ENCODE measurements around the gene BTC.

Gene BTC

GRCh38 chr4:74742185-74742584 is 52.1 kb downstream of the BTC start:
- H3K9ac ChIP-seq (ENCODE audit: low read length): no peak overlapping the region
- H4K5ac ChIP-seq (ENCODE audit: low read length): no peak overlapping the region
- H3K4ac ChIP-seq (ENCODE audit: low read depth, low read length): no peak overlapping the region
- H3K27ac ChIP-seq (ENCODE audit: low read depth, low read length): no peak overlapping the region
- no peaks in the 10 kb centered on the region for H3K36me3 ChIP-seq (ENCODE audit: control insufficient read depth, insufficient read depth, low read length)
- no peaks in the 10 kb centered on the region for H3K79me1 ChIP-seq (ENCODE audit: low read length)
- H3K4me2 ChIP-seq (ENCODE audit: low read length): no peak overlapping the region
- H2BK5ac ChIP-seq (ENCODE audit: low read length): no peak overlapping the region
- no peak overlapping the region for H2BK120ac ChIP-seq (ENCODE audit: low read depth, low read length)
- no peak overlapping the region for H3K56ac ChIP-seq (ENCODE audit: low read length)
- no peak overlapping the region for H3K23ac ChIP-seq (ENCODE audit: low read length)
- H3K4me3 ChIP-seq (ENCODE audit: low read length): no peak overlapping the region
- H2BK15ac ChIP-seq (replicated peaks; ENCODE audit: low read depth): no peak overlapping the region
- H3K4me1 ChIP-seq (ENCODE audit: control insufficient read depth, low read depth, low read length): no peaks in the 10 kb centered on the region
- H4K8ac ChIP-seq (ENCODE audit: low read depth, low read length): no peak overlapping the region
- no peak for DNase-seq
- no peaks in the 10 kb centered on the region for H3K27me3 ChIP-seq (ENCODE audit: insufficient read depth, low read length, poor library complexity)
- no peak overlapping the region for H3K18ac ChIP-seq (ENCODE audit: low read length)
- no CpG with 5 or more reads among the region's 1 CpG for WGBS (ENCODE audit: extremely low coverage, insufficient coverage, low lambda C conversion rate)
- H3K79me2 ChIP-seq (ENCODE audit: control insufficient read depth, insufficient read depth, low read length): no peaks in the 10 kb centered on the region
- H2AK5ac ChIP-seq (ENCODE audit: low read length): no peak overlapping the region

GRCh38 chr4:74738464-74739143 is 55.7 kb downstream of the BTC start:
- WGBS (ENCODE audit: extremely low coverage, insufficient coverage, low lambda C conversion rate): no CpG with 5 or more reads among the region's 3 CpGs
- Histone ChIP-seq H2BK120ac (ENCODE audit: low read depth, low read length) (no peak overlapping the region), H3K9ac (ENCODE audit: low read length) (no peak overlapping the region), H2BK15ac (replicated peaks; ENCODE audit: low read depth) (no peak overlapping the region), H3K4me1 (ENCODE audit: control insufficient read depth, low read depth, low read length) (no peaks in the 10 kb centered on the region), H4K8ac (ENCODE audit: low read depth, low read length) (no peak overlapping the region), H3K56ac (ENCODE audit: low read length) (no peak overlapping the region), H3K4me2 (ENCODE audit: low read length) (no peak overlapping the region), H2BK5ac (ENCODE audit: low read length) (no peak overlapping the region), H4K5ac (ENCODE audit: low read length) (no peak overlapping the region), H2AK5ac (ENCODE audit: low read length) (no peak overlapping the region), H3K79me1 (ENCODE audit: low read length) (no peaks in the 10 kb centered on the region), H3K23ac (ENCODE audit: low read length) (no peak overlapping the region), H3K4ac (ENCODE audit: low read depth, low read length) (no peak overlapping the region), H3K27me3 (ENCODE audit: insufficient read depth, low read length, poor library complexity) (no peaks in the 10 kb centered on the region), H3K4me3 (ENCODE audit: low read length) (no peak overlapping the region), H3K79me2 (ENCODE audit: control insufficient read depth, insufficient read depth, low read length) (no peaks in the 10 kb centered on the region), H3K36me3 (ENCODE audit: control insufficient read depth, insufficient read depth, low read length) (no peaks in the 10 kb centered on the region), H3K18ac (ENCODE audit: low read length) (no peak overlapping the region), H3K27ac (ENCODE audit: low read depth, low read length) (no peak overlapping the region)
- no peak for DNase-seq

- H3K79me2 ChIP-seq (ENCODE audit: control insufficient read depth, insufficient read depth, low read length): no peaks in the 10 kb centered on the region
- H3K9ac ChIP-seq (ENCODE audit: low read length): no peak overlapping the region
- no peaks in the 10 kb centered on the region for H3K27me3 ChIP-seq (ENCODE audit: insufficient read depth, low read length, poor library complexity)
- no peak for DNase-seq
- no CpG with 5 or more reads among the region's 2 CpGs for WGBS (ENCODE audit: extremely low coverage, insufficient coverage, low lambda C conversion rate)
- H3K79me1 ChIP-seq (ENCODE audit: low read length): no peaks in the 10 kb centered on the region
- H3K27ac ChIP-seq (ENCODE audit: low read depth, low read length): no peak overlapping the region
- no peak overlapping the region for H2BK5ac ChIP-seq (ENCODE audit: low read length)
- no peaks in the 10 kb centered on the region for H3K36me3 ChIP-seq (ENCODE audit: control insufficient read depth, insufficient read depth, low read length)
- no peak overlapping the region for H2AK5ac ChIP-seq (ENCODE audit: low read length)
- H3K4me2 ChIP-seq (ENCODE audit: low read length): no peak overlapping the region
- no peak overlapping the region for H4K5ac ChIP-seq (ENCODE audit: low read length)
- no peak overlapping the region for H3K23ac ChIP-seq (ENCODE audit: low read length)
- H2BK120ac ChIP-seq (ENCODE audit: low read depth, low read length): no peak overlapping the region
- no peak overlapping the region for H3K4me3 ChIP-seq (ENCODE audit: low read length)
- H3K4ac ChIP-seq (ENCODE audit: low read depth, low read length): no peak overlapping the region
- H3K18ac ChIP-seq (ENCODE audit: low read length): no peak overlapping the region
- no peak overlapping the region for H3K56ac ChIP-seq (ENCODE audit: low read length)
- no peak overlapping the region for H4K8ac ChIP-seq (ENCODE audit: low read depth, low read length)
- H3K4me1 ChIP-seq (ENCODE audit: control insufficient read depth, low read depth, low read length): no peaks in the 10 kb centered on the region
- no peak overlapping the region for H2BK15ac ChIP-seq (replicated peaks; ENCODE audit: low read depth)
Measured at GRCh38 chr4:74734995-74735394, 59.3 kb downstream of the BTC start.

GRCh38 chr4:74733756-74734155 is 60.6 kb downstream of the BTC start:
- Histone ChIP-seq H3K18ac (ENCODE audit: low read length) (no peak overlapping the region), H3K27ac (ENCODE audit: low read depth, low read length) (no peak overlapping the region), H3K9ac (ENCODE audit: low read length) (no peak overlapping the region), H3K4me2 (ENCODE audit: low read length) (no peak overlapping the region), H4K8ac (ENCODE audit: low read depth, low read length) (no peak overlapping the region), H2AK5ac (ENCODE audit: low read length) (no peak overlapping the region), H3K36me3 (ENCODE audit: control insufficient read depth, insufficient read depth, low read length) (no peaks in the 10 kb centered on the region), H3K79me2 (ENCODE audit: control insufficient read depth, insufficient read depth, low read length) (no peaks in the 10 kb centered on the region), H3K79me1 (ENCODE audit: low read length) (no peaks in the 10 kb centered on the region), H3K4me3 (ENCODE audit: low read length) (no peak overlapping the region), H3K27me3 (ENCODE audit: insufficient read depth, low read length, poor library complexity) (no peaks in the 10 kb centered on the region), H2BK15ac (replicated peaks; ENCODE audit: low read depth) (no peak overlapping the region), H2BK5ac (ENCODE audit: low read length) (no peak overlapping the region), H3K4ac (ENCODE audit: low read depth, low read length) (no peak overlapping the region), H3K56ac (ENCODE audit: low read length) (no peak overlapping the region), H4K5ac (ENCODE audit: low read length) (no peak overlapping the region), H2BK120ac (ENCODE audit: low read depth, low read length) (no peak overlapping the region), H3K23ac (ENCODE audit: low read length) (no peak overlapping the region), H3K4me1 (ENCODE audit: control insufficient read depth, low read depth, low read length) (no peaks in the 10 kb centered on the region)
- DNase-seq: peak; percentile 33
- WGBS (ENCODE audit: extremely low coverage, insufficient coverage, low lambda C conversion rate): no CpG with 5 or more reads among the region's 1 CpG

DNA sequence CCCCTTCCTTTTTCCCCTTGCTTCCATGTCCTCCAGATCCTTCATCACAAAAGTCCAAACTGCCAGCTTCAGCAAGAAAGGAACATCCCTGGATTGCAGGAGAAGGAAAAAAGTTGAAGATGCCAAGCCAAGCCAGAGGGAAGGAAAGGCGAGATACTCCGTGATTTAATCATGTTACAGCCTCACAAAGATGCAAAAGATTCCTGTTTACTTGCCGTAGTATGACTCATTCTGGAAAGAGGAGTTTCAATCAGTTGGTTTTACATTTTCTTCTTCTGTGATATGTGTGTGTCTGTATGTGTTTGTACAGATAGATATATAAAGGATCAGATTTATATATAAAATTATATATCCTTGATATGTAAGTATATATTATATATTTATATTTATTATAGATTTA is 69.3 kb downstream of the BTC start:
- Histone ChIP-seq H3K4me2 (ENCODE audit: low read length) (no peak overlapping the region), H3K18ac (ENCODE audit: low read length) (no peak overlapping the region), H2AK5ac (ENCODE audit: low read length) (no peak overlapping the region), H3K4ac (ENCODE audit: low read depth, low read length) (no peak overlapping the region), H4K5ac (ENCODE audit: low read length) (no peak overlapping the region), H3K23ac (ENCODE audit: low read length) (no peak overlapping the region), H3K27me3 (ENCODE audit: insufficient read depth, low read length, poor library complexity) (no peaks in the 10 kb centered on the region), H2BK15ac (replicated peaks; ENCODE audit: low read depth) (no peak overlapping the region), H3K27ac (ENCODE audit: low read depth, low read length) (no peak overlapping the region), H3K79me1 (ENCODE audit: low read length) (no peaks in the 10 kb centered on the region), H3K36me3 (ENCODE audit: control insufficient read depth, insufficient read depth, low read length) (no peaks in the 10 kb centered on the region), H2BK120ac (ENCODE audit: low read depth, low read length) (no peak overlapping the region), H3K4me1 (ENCODE audit: control insufficient read depth, low read depth, low read length) (no peaks in the 10 kb centered on the region), H3K9ac (ENCODE audit: low read length) (no peak overlapping the region), H3K4me3 (ENCODE audit: low read length) (no peak overlapping the region), H3K79me2 (ENCODE audit: control insufficient read depth, insufficient read depth, low read length) (no peaks in the 10 kb centered on the region), H3K56ac (ENCODE audit: low read length) (no peak overlapping the region), H2BK5ac (ENCODE audit: low read length) (no peak overlapping the region), H4K8ac (ENCODE audit: low read depth, low read length) (no peak overlapping the region)
- DNase-seq: no peak
- WGBS (ENCODE audit: extremely low coverage, insufficient coverage, low lambda C conversion rate): no CpG with 5 or more reads among the region's 3 CpGs

GRCh38 chr4:74716436-74716765 is 77.9 kb downstream of the BTC start:
- no peak for DNase-seq
- no peak overlapping the region for H3K56ac ChIP-seq (ENCODE audit: low read length)
- no peak overlapping the region for H3K18ac ChIP-seq (ENCODE audit: low read length)
- no peak overlapping the region for H2AK5ac ChIP-seq (ENCODE audit: low read length)
- no peak overlapping the region for H2BK5ac ChIP-seq (ENCODE audit: low read length)
- H3K36me3 ChIP-seq (ENCODE audit: control insufficient read depth, insufficient read depth, low read length): no peaks in the 10 kb centered on the region
- no peak overlapping the region for H3K4ac ChIP-seq (ENCODE audit: low read depth, low read length)
- no peak overlapping the region for H2BK15ac ChIP-seq (replicated peaks; ENCODE audit: low read depth)
- H3K27me3 ChIP-seq (ENCODE audit: insufficient read depth, low read length, poor library complexity): no peaks in the 10 kb centered on the region
- no peak overlapping the region for H4K8ac ChIP-seq (ENCODE audit: low read depth, low read length)
- H3K27ac ChIP-seq (ENCODE audit: low read depth, low read length): no peak overlapping the region
- H3K79me2 ChIP-seq (ENCODE audit: control insufficient read depth, insufficient read depth, low read length): no peaks in the 10 kb centered on the region
- H3K9ac ChIP-seq (ENCODE audit: low read length): no peak overlapping the region
- H3K23ac ChIP-seq (ENCODE audit: low read length): no peak overlapping the region
- H2BK120ac ChIP-seq (ENCODE audit: low read depth, low read length): no peak overlapping the region
- H3K4me3 ChIP-seq (ENCODE audit: low read length): no peak overlapping the region
- no peak overlapping the region for H3K4me2 ChIP-seq (ENCODE audit: low read length)
- no CpG with 5 or more reads among the region's 1 CpG for WGBS (ENCODE audit: extremely low coverage, insufficient coverage, low lambda C conversion rate)
- H3K4me1 ChIP-seq (ENCODE audit: control insufficient read depth, low read depth, low read length): no peaks in the 10 kb centered on the region
- H3K79me1 ChIP-seq (ENCODE audit: low read length): no peaks in the 10 kb centered on the region
- H4K5ac ChIP-seq (ENCODE audit: low read length): no peak overlapping the region

All from mesendoderm (in vitro differentiated cells).